GM19023 (cell line): ENCODE measurements around the gene ELMO1.

Experiments used
- ATAC-seq: cut with Tn5 transposase; IDR thresholded peaks from one replicate; pipeline ENCODE4 v1.9.1; 2021; ENCODE audit warnings: mild to moderate bottlenecking, moderate library complexity; ENCODE audit not compliant: unreplicated experiment

Gene ELMO1

GRCh38 chr7:36821617-36822016 lies 627.0 kb downstream of the ELMO1 start:
- ATAC-seq = no peak

- no peak for ATAC-seq
These were observed 628.0 kb downstream of the ELMO1 start for GRCh38 chr7:36820527-36821170.

GRCh38 chr7:36819639-36820038 lies 629.0 kb downstream of the ELMO1 start:
- no peak for ATAC-seq

GRCh38 chr7:36814311-36814710 lies 634.4 kb downstream of the ELMO1 start:
- ATAC-seq = no peak

- no peak for ATAC-seq
These were observed 636.9 kb downstream of the ELMO1 start for GRCh38 chr7:36811807-36812206.

GRCh38 chr7:36810489-36810888 lies 638.2 kb downstream of the ELMO1 start:
- ATAC-seq = no peak

GRCh38 chr7:36810032-36810431 lies 638.6 kb downstream of the ELMO1 start:
- ATAC-seq = no peak

GRCh38 chr7:36809510-36809909 lies 639.2 kb downstream of the ELMO1 start:
- ATAC-seq = no peak

- no peak for ATAC-seq
These were observed 639.6 kb downstream of the ELMO1 start for GRCh38 chr7:36809086-36809485.

- ATAC-seq = no peak
These were observed 641.8 kb downstream of the ELMO1 start for GRCh38 chr7:36806891-36807290.
